ENCODE measurements around the gene LRRN2.
"Not testable (repeated sequence)": the region's sequence is repeated elsewhere in the genome, so short reads cannot be mapped to it uniquely, and the experiment has no call there.

Gene LRRN2

DNA sequence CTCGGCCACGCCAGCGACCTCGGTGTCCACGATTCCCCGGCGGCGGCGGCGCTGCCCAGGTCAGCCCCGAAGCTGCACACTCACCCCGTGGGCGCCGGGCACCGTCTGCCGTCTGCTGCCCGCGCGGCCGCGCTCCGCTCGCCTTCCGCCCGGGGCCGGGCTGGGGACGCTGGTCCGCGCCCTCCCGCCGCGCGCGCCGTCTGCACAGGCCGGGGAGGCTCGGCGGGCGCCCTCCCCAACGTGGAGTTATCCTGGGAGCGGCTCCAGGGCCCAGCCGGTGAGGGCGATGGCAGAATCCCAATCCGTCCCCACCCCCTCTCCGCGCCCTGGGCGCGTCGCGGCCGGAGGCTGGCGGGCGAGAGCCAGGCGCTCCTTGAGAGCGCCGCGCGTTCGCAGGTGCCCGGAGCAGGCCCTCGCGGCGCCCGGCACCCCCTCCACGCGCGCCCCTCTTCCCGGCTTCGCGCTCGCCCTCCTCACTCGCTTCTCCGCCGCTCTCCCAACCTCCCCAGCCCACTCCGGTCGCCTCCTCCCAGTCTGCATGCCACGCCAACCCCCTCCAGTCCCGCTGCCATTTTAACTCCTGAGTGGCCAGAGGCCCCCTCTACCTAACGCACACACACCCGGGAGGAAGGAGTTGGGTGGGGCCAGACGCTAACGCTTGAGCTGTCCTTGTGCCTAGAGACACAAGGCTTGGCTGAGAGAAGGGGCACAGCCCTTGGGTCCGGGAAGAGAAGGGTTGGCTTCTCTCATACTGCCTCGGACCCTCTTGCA lies at the start of gene LRRN2:
Gene LRRN2 (minus strand): TSS at position 503 of the 771 bp plus-strand sequence. CDS start 65,746 bp downstream, outside the sequence.
- intact Hi-C loops (cut with DNase I) = no loop called here
- DNase-seq = peak in 6 of 10 donors; percentile 39 to 90 (median 68)

DNA sequence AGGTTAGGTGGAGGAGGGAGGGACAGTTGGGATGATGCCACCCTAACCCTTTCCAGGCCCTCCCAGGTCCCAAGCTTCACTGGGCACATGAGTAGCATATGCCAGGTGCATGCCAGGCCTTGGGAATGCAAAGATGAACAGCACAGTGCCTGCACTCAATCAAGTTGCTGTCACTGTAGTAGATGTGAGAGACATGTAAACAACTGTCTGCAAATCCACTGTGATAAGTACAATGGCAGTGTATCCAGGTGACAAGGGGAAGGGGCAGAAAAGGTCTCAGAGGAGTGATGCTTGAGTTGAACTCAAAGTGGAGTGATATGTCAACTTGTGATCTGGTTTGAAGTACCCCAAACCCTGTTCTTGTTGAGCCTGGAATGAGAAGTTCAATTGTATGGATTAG lies 49.5 kb upstream of the LRRN2 start:
- intact Hi-C loops (cut with DNase I) = no loop called here
- no peak for DNase-seq

DNA sequence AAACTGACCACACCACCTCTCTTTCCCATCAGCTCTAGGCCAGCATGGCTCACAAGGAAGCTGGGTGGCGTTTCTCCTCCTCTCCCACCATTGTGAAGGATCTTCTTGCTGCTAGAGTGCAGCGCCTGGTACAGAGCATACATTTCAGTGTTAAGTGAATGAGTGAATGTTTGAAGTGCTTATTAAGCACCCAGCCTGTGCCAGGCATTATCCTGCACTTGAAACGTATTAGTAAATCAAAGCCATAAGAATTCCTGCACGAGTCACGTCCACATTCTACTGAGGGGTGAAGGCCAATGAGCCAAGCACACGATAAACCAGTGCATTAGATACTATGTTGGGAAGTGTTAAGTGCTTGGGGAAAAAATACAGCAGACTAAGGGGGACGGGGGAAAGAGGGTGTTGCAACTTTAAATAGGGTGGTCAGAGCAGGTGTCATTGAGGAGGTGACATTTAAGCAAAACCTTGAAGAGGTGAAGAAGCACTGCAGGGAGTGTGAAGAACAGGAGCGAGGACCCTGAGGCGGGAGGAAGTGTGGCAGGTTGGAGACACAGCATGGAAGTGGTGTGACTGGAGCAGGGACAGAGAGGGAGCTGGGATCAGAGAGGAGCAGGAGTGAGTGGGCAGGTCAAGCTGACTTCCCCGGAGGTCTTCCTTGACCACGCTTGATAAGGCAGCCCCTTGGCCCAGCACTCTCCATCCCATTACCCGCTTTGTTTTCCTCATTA lies 48.5 kb upstream of the LRRN2 start:
- DNase-seq = no peak
- intact Hi-C loops (cut with DNase I) = no loop called here

DNA sequence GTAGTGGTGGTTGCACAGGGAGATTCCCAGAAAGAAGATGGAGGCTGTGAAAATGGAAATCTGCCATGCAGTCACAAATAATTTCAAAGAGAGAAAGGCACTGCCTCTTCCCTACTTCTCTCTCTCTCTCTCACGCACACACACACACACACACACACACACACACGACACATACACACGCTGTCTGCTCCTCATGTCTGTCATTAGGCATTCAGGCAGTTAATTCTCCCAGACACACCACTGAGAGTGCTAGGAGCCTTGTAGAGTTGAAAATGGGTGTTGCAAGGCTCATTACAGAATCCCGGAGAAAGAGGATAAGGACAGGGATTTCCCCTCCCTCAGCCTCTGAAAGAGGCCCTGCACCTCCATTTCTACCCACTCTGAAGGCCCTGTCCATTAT lies 47.8 kb upstream of the LRRN2 start:
- no peak for DNase-seq
- intact Hi-C loops (cut with DNase I) = no loop called here

DNA sequence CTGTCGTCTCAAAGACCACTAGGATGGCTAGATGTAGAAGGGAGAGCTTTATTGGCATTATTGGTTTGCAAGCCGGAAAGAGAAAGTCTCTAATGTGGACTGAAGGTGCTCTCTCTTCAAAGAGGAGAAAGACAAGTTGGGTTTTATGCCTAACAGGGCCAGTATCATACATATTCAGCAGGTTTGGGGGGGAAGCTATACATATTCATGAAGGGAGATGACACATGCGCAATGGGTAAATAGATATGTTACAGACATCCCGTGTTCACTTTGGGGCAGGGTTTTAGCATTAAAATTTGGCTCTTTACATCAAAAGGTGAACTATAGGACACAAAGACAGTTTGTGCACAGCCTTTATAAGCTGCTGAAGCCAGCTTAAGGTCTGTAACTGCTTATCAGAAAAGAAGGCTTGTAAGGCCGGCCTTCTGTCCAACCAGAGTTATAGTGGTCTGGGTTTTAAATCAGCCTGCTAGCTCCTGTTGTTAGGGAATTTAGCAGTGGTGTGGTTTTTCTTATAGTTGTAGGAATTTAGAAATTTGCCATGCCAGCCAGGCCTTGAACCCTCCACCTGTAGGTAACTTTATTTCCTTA lies 46.5 kb upstream of the LRRN2 start:
- intact Hi-C loops (cut with DNase I) = no loop called here
- DNase-seq = no peak

DNA sequence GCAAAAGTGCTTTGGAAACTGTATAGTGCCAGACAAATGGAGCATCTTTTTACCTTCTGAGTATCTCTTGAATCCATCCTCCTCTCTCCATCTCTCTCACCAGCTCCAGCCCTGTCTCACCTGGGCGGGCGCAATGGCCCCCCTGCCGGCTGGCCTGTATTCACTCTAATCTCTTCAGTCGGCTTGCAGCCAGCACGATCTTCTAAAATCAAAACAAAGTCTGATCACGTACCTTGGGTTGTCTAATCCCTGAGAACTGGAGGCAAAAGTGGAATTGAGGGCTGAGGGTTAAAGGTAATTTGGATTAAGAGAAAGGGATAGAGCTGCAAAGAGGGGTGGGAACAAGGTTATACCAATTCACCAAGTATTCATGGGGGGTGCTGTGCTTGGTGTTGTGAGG lies 46.0 kb upstream of the LRRN2 start:
- DNase-seq = no peak

DNA sequence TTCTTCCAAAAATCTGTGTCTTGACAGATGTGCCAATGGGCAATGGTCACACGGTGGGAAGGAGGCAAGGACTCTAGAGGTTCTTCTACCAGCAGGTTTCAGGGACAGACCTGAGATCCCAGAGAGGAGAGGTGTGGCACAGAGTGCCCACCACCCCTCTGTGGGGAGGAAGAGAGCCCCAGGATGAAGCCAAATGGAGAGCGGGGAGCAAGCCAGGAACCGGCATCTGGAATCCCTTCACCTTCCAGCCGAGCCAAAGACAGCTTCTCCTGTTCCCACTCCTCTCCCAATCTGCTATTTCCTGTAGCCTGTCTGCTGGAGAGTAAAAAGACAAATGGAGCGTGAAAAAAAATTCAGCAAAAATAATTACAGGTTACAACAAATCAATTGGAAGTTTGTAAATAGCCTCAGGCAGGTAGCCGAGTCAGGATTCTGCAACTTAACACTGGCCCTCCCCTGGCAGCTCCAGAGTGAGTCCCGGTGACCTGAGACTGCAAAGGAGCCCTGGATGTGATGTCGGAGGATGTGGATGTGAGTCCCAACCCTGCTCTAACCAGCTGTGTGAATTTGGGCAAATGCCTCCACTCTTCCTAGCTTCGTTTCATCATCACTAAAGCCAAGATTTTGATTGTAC lies 45.4 kb upstream of the LRRN2 start:
- intact Hi-C loops (cut with DNase I) = no loop called here
- no peak for DNase-seq

More for the DNA sequence above, 46.0 kb upstream of the LRRN2 start:
- intact Hi-C loops (cut with DNase I) = no loop called here

DNA sequence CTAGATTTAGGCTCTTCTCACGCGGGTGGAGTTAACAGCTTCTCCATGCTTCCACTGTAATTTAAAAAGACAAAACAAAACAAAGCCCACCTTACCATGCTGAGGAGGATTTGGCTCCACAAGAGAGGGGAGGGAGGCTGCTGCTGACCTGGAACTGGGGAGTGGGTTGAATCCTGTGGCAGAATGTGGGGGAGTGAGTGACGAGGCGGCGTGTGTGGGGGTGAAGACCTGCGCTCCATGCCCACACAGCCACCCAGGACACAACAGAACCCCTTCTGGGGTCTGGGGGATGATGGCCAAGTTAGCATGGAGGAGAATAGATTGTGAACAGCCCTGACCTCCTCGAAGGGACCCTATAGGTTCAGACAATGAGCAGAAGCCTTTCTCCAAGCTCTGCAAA lies 44.0 kb upstream of the LRRN2 start:
- DNase-seq = no peak
- intact Hi-C loops (cut with DNase I) = no loop called here

DNA sequence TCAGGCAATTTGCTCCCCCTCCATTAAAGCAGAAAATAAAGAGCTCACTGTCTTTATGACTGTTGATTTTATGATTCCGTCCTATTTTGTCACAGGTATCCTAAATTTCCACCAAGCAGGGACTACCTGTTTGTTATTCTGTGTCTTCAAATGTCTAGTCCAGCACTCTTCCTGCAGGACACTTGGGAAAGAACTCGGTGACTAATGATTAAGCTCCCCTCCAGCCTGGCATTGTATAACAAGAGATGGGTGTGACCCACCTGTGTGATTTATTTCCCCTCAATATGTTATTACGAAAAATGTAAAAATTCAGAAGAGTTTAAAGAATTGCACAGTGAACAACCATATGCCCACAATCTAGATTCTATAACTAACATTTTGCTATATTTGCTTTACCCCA lies 42.9 kb upstream of the LRRN2 start:
- intact Hi-C loops (cut with DNase I) = no loop called here
- DNase-seq = no peak

DNA sequence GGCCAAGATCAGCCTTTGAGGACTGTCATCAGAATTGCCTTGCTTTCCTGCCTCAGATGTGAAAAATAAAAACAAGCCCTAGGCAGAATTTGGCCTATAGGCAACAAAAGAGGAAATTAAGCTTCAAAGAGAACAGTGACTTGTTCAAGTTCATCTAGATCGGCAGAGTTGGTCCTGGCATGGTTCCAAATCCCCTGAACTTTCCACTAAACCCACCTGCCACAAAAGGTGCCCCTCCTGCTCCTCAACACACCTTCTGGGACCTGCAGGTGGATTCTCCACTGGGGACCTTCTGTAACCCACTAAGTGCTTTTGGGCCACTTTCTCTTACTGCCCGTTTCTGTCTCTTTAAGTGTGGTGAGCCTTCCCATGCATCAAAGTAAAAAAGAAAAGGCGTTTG lies 42.5 kb upstream of the LRRN2 start:
- intact Hi-C loops (cut with DNase I) = no loop called here
- no peak for DNase-seq

DNA sequence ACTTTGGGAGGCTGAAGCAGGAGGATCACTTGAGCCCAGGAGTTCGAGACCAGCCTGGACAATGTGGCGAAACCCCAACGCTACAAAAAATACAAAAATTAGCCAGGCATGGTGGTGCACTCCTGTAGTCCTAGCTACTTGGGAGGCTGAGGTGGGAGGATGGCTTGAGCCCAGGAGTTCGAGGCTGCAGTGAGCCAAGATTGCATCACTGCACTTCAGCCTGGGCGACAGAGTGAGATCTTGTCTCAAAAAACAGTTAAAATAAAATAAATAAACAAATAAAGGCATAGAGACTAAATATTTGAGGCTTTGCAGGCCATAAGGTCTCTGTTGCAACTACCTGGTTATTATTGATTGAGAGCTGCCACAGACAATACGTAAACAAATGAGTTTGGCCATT lies 41.9 kb upstream of the LRRN2 start:
- DNase-seq; intact Hi-C loops (cut with DNase I): not testable (repeated sequence)

DNA sequence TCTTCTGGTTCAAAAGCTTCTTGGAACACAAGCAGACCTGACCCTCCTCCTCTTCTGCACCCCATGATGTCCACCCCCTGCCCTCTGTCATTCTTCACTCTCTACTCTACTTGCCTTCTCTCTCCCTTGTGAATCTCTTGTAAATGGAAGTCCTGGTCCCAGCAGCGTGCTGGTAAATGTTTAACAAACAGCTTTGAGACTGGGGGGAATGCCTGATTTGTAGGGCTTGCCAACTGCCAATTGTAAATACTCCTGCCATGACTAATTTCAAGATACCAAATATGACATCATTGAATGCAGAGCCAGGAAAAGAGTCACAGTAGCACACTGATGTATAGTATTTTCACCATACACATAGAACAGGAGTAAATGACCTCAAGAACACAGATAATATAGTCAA lies 40.9 kb upstream of the LRRN2 start:
- no peak for DNase-seq
- intact Hi-C loops (cut with DNase I) = no loop called here

DNA sequence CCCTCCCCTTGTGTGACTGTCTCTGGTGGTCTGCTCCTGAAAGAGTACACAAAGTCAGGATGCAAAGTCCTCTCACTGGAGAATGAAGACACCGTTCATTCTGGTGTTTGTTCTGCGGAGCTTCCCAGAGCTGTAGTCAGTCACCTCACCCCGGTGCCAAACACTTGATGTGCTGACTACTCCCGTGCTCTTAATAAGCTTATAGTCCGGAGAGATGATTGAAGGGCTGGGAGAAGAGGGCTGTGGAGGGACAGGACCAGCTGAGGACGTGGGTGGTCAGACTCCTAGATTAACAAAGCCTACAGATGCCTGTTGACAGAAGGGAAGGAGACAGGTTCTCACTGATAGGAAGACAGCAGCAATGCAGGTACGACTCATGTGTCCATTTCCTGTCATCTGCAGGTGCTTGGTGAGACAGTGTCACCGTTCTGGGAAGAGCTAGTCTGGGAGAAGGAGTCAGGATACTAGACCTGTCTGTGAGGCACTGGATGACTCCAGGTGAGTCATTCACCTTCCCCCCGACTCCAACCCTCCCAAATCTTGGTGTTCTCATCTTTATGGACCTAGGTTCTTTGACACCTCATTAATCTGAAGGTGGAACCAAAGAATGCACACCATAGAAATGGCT lies 40.4 kb upstream of the LRRN2 start:
- intact Hi-C loops (cut with DNase I) = no loop called here
- no peak for DNase-seq

DNA sequence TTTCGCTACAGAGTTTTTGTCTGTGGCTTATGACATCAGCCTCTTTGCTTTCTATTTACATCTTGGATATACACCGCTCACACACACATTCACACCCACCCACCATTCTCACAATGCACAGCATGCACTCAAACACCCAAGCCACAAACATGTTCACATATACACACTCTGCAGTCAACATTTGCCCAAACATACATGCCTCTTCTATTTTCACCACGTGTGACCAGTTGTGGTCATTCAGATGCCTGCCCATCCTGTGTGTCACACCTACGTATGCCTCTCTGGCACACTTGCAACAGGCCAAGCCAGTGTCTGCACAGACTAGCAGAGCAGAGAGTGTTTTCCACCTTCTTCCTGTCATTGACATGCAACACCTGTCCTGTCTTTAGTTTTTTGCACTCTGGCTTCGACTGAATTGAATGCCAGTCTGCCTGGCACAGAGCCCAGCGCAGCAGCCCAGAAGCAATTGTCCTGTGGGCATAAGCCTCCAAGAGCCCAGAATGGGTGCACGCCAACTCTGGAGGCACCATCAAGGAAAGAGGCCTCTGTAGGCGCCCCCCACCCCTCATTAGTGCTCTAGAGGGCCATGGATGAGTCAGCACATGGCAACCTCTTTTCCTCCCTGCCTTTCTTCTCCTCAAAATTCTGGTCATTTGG lies 37.7 kb upstream of the LRRN2 start:
- DNase-seq = peak; percentile 33 to 93 (median 70)
- intact Hi-C loops (cut with DNase I) = no loop called here

DNA sequence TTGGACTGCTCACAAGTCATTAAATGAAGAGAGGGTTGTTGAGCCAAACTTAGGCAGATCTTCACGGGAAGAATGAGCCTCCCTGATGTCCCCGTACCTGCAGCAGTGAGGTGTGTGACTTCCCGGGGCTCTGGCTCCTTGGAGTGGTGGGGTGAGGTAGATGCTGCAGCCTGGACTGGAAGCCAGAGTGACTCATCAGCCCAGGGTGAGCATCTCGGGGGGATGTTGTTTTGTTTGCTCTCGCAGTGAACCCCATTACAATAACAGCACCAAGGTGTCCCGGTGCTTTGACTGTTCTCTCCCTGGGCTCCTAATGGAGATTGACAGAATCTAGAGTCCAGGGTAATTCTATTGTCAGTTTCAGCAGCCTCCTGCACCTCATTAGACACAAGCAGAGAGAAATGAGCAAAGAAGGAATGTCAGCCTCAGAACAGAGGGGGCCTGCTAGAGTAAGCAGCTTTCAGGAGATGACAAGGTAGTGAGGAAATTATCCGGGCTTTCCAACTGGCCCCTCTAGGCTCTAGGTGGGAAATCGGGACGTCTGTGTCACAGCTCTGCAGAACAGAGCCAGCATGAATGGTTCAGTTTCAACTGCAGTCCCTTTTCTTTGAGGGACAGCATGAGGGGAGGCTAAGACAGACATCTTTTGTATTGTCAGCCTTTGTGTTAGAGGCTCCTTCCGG lies 36.0 kb upstream of the LRRN2 start:
- DNase-seq = peak in 1 of 10 donors; percentile 52
- intact Hi-C loops (cut with DNase I) = no loop called here

DNA sequence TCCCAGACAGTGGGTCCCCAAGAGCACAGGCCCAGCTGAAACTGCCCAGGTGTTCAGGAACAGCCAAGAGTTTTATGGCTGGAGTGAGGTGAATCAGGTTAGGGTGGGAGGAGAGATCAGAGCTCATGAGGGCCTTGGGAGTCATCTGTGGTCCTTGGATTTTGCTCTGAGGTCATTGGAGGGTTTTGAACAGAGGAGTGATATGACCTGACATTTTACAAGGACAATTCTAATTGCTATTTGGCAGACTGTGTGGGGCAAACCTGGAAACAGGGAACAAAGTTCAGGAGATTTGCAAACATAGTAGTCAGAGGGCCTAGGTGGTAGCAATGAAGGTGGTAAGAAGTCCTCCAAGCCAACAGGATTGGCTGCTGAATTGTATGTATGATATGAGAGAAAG lies 31.1 kb upstream of the LRRN2 start:
- intact Hi-C loops (cut with DNase I) = no loop called here
- DNase-seq = no peak

DNA sequence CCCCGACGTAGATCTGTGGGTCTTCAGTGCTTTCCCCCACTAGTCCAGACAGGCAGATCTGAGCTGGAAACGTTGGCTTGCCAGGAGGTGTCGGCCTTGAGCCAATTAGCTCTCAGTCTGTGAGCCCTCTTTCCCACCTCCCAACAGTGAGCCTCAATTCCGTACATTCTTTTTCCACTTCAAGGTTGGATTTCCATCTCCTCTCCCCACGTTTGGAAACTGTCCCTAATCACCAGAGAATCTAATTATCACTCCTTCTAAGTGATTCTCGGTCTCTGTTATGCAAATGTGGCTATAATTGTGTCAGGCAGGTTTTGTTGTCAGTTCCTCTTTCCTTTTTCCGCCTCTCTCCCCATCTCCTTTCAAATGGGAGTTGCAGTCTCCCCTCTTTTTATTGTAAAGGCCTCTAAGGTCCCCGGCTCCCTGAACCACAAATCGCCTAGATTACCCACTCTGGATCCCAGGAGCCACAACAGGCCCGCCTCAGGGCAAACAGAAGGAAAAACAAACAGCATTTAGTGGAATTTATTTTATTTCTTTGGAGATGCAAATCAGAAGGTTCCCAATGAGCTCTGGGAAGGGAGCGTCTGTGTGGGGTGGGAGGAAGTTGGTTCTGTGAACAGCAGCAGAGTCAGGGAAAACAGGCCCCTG lies 29.4 kb upstream of the LRRN2 start:
- intact Hi-C loops (cut with DNase I) = no loop called here
- no peak for DNase-seq

DNA sequence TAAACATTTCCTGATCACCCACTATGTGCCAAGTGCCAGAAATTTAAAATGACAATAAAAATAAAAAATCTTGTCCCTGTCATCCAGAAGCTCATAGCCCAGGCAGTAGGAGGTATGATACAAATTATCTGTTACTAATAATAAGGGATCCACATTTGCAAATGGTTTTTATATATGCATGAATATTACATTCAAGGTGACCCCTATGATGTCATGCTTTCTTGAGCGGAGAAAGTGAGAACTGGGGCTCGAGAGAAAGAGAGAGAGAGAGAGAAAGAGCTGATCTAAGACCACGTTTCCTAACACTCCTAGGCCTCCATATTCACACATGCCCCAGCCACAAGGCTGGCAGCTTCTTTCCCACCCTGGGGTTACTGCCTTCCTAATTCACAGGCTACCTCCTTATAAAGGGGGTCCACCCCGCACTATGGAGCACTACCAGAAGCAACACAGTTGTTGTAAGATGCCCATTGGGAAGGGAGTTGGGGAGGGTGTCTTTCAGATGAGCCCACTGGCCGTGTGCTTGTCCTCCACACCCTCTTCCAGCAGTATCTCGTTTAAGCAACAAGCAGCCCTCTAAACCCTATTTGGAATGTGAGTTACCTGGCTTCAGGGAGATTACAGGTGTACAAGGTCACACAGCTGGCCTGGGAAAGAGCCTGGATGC lies 28.8 kb upstream of the LRRN2 start:
- intact Hi-C loops (cut with DNase I) = no loop called here

DNA sequence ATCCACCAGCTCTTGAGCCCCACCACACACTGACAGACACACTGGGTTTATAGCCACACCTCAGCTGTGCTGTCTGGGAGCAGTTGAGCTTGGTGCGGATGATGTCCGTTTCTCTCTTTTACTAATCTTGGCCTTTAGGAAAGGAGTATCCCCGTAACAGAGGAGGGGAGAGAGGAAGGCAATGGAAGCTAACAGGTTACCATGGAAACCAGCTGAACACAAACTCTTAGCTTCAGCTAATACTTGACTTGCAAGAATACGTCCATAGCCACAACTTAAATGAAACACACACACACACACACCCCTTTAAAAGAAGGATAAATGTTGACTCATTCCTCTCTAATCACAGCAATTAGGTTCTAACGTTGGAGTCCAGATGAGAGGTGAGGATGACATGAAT lies 28.0 kb upstream of the LRRN2 start:
- DNase-seq = no peak
- intact Hi-C loops (cut with DNase I) = no loop called here

More for the DNA sequence above, 28.8 kb upstream of the LRRN2 start:
- no peak for DNase-seq

Measured in posterior cingulate gyrus (tissue), 11 donors.